Hair follicle dermal papilla cell (primary cell): Measurements from ENCODE around the gene RBBP4. TPM values are rescaled to one million over a fixed set of nuclear protein-coding genes. Genes with fewer than 3 reads are reported as not detected.

Source experiments
- small RNA-seq: library from RNA; depleted of rRNA; stranded (forward); fragments of <200 nt; gene quantifications from one replicate; pipeline ENCODE3, GENCODE V24; 2012
- total RNA-seq: library from RNA; depleted of rRNA; stranded (reverse); fragments of >200 nt; gene quantifications from 2 replicates; pipeline ENCODE4 v1.2.3, GENCODE V29; 2012

Gene RBBP4
- 111 and 124 TPM in 2 replicates for total RNA-seq

GRCh38 chr1:32650752-32651460, at the start of gene RBBP4:
Gene RBBP4, plus strand, starts transcription at chr1:32651208. Its CDS starts 99 bp downstream, at chr1:32651307.

GRCh38 chr1:32650248-32650751, 708 bp upstream of the RBBP4 start, which contains the start of gene ZBTB8OS:
Gene ZBTB8OS, minus strand, starts transcription at chr1:32650550. Its CDS starts 21 bp downstream, at chr1:32650529.

GRCh38 chr1:32702599-32703478, 51.8 kb downstream of the RBBP4 start, which contains the start of gene SYNC:
Gene SYNC, minus strand, starts transcription at chr1:32702770. Its CDS starts 110 bp downstream, at chr1:32702660.

Small RNA genes within 50 kb of the gene (small RNA-seq; reads per million reads assigned to genes)
- gene RF00019: not detected

Other genes with a start within 250 kb of the RBBP4 start
- gene ZBTB8B, start 186.1 kb upstream of the RBBP4 start, total RNA-seq: not detected in 2 replicates
- gene ZBTB8A, start 111.8 kb upstream of the RBBP4 start, total RNA-seq: 7.7 and 8.6 TPM in 2 replicates
- 29.9 and 30.8 TPM in 2 replicates for gene ZBTB8OS, start 658 bp upstream of the RBBP4 start, total RNA-seq
- 201 and 220 TPM in 2 replicates for gene SYNC, start 51.6 kb downstream of the RBBP4 start, total RNA-seq
- gene YARS1, start 166.2 kb downstream of the RBBP4 start, total RNA-seq: 127 and 160 TPM in 2 replicates
- 39.1 and 41.5 TPM in 2 replicates for gene S100PBP, start 166.4 kb downstream of the RBBP4 start, total RNA-seq
- 1.1 and 4.3 TPM in 2 replicates for gene FNDC5, start 219.7 kb downstream of the RBBP4 start, total RNA-seq
- 0.16 and 0.49 TPM in 2 replicates for gene HPCA, start 235.3 kb downstream of the RBBP4 start, total RNA-seq